GM19238 (cell line): ENCODE results near the gene MRFAP1L1.
"Not testable (repeated sequence)": the region's sequence is repeated elsewhere in the genome, so short reads cannot be mapped to it uniquely, and the experiment has no call there.

ENCODE experiments used
- DNase-seq: peaks from one replicate; pipeline ENCODE4 v3.0.0; 2011; ENCODE audit warnings: low spot score; ENCODE audit not compliant: insufficient read length

The MRFAP1L1 gene

GRCh38 chr4:6734165-6734786 is 24.6 kb upstream of the MRFAP1L1 start:
- DNase-seq = no peak

- no peak for DNase-seq
These were observed 23.9 kb upstream of the MRFAP1L1 start for GRCh38 chr4:6733358-6734164.

GRCh38 chr4:6732441-6733357 is 23.0 kb upstream of the MRFAP1L1 start:
- no peak for DNase-seq

- no peak for DNase-seq
These were observed 22.1 kb upstream of the MRFAP1L1 start for GRCh38 chr4:6731780-6732179.

GRCh38 chr4:6731318-6731675 is 21.6 kb upstream of the MRFAP1L1 start:
- DNase-seq = no peak

GRCh38 chr4:6730603-6731317 is 21.1 kb upstream of the MRFAP1L1 start:
- no peak for DNase-seq

GRCh38 chr4:6728320-6729029 is 18.8 kb upstream of the MRFAP1L1 start:
- no peak for DNase-seq

GRCh38 chr4:6727943-6728250 is 18.2 kb upstream of the MRFAP1L1 start:
- DNase-seq = no peak

- DNase-seq = no peak
These were observed 17.6 kb upstream of the MRFAP1L1 start for GRCh38 chr4:6727081-6727942.

GRCh38 chr4:6725427-6725961 is 15.8 kb upstream of the MRFAP1L1 start:
- DNase-seq = not testable (repeated sequence)

- no peak for DNase-seq
These were observed 14.9 kb upstream of the MRFAP1L1 start for GRCh38 chr4:6724421-6725111.

- DNase-seq = no peak
These were observed 14.2 kb upstream of the MRFAP1L1 start for GRCh38 chr4:6723851-6724250.

- no peak for DNase-seq
These were observed 13.2 kb upstream of the MRFAP1L1 start for GRCh38 chr4:6722891-6723290.

GRCh38 chr4:6721121-6721520 is 11.5 kb upstream of the MRFAP1L1 start:
- no peak for DNase-seq

- peak; percentile 86 for DNase-seq
These were observed 10.6 kb upstream of the MRFAP1L1 start for GRCh38 chr4:6720202-6720699.

GRCh38 chr4:6719611-6720179 is 10.0 kb upstream of the MRFAP1L1 start:
- no peak for DNase-seq

- DNase-seq = no peak
These were observed 9.4 kb upstream of the MRFAP1L1 start for GRCh38 chr4:6718932-6719610.
